K562 (cell line): ENCODE data around the gene NDUFS8. TPM values are rescaled to one million over a fixed set of nuclear protein-coding genes. Genes with fewer than 3 reads are reported as not detected.

Source experiments
- ATAC-seq: fragments of 200-7000 bp; cut with Tn5 transposase; 3 replicates; pipeline ENCODE4 v1.9.1; 2020; ENCODE audit warnings: moderate library complexity
- BruUV-seq: library from RNA; stranded (reverse); fragments of 400-500 nt; replicated peaks from 2 replicates; lab custom pipeline; 2021; lab: Mats Ljungman, UMichigan
- CTCF ChIA-PET: fragments of 300-600 bp; formaldehyde crosslinking; extraction: SDS; loops from one replicate; lab custom pipeline; 2021; ENCODE audit warnings: low intra/inter-chr PET ratio; lab: Yijun Ruan, JAX
- POLR2A ChIA-PET: fragments of 300-600, 350-650 bp; sonication (Branson Sonifier 250); formaldehyde crosslinking; extraction: SDS; loops from one replicate; lab custom pipeline; 2021; ENCODE audit warnings: antibody characterized with exemption, inconsistent platforms; lab: Yijun Ruan, JAX
- DNase-seq, 4 experiments: peaks; one replicate each; pipeline versions ENCODE4 v3.0.0 to v3.0.0-alpha.2; 2011 to 2018; ENCODE audit warnings: low spot score in 3 of 4, mixed read lengths in 3 of 4; ENCODE audit errors: extremely low read depth in 1 of 4
- FAIRE-seq: peaks from 2 replicates; lab custom pipeline; 2011; peaks lifted over from hg19 to GRCh38; lab: Jason Lieb, UNC
- H2AFZ ChIP-seq: 2 replicates; pipeline ENCODE4 v1.6.0; 2011; ENCODE audit warnings: low read depth, low read length, control low read depth, inconsistent platforms
- H3K27ac ChIP-seq: fragments of 200-600 bp; 3 replicates; pipeline ENCODE4 v1.8.0; 2011; ENCODE audit warnings: low read depth, mild to moderate bottlenecking, control low read depth, inconsistent platforms, low read length, moderate library complexity, mixed read lengths; ENCODE audit errors: extremely low read depth
- H3K27me3 ChIP-seq, 2 experiments: fragments of 300-600 bp in 1 of 2; 2 replicates in 1 of 2; 3 replicates in 1 of 2; pipeline versions ENCODE4 v1.6.0 to v1.8.0; 2011; ENCODE audit warnings: inconsistent platforms in 2 of 2, low read length in 2 of 2, mild to moderate bottlenecking in 1 of 2, mixed read lengths in 1 of 2, moderate library complexity in 1 of 2; ENCODE audit not compliant: control insufficient read depth in 2 of 2, insufficient read depth in 2 of 2
- H3K36me3 ChIP-seq: fragments of 300-600 bp; 3 replicates; pipeline ENCODE4 v1.8.0; 2011; ENCODE audit warnings: mild to moderate bottlenecking, low read length, inconsistent platforms; ENCODE audit not compliant: control insufficient read depth, insufficient read depth
- H3K4me1 ChIP-seq, 2 experiments: fragments of 200-600 bp in 1 of 2; replicated peaks in 1 of 2; 2 replicates in 1 of 2; 3 replicates in 1 of 2; pipeline versions ENCODE4 v1.5.1 to v1.8.0; 2011; ENCODE audit warnings: inconsistent platforms in 2 of 2, low read length in 2 of 2, mild to moderate bottlenecking in 1 of 2, mixed read lengths in 1 of 2, moderate library complexity in 1 of 2; ENCODE audit not compliant: control insufficient read depth in 2 of 2, insufficient read depth in 2 of 2
- H3K4me2 ChIP-seq: 2 replicates; pipeline ENCODE4 v1.6.1; 2011; ENCODE audit warnings: low read length, control low read depth, inconsistent platforms, mixed read lengths; ENCODE audit not compliant: insufficient read depth
- H3K4me3 ChIP-seq: fragments of 200-600 bp; sonication (generic), shearing (Covaris generic); 2 replicates; pipeline ENCODE4 v1.5.1; 2016; ENCODE audit warnings: control low read depth, inconsistent platforms
- H3K79me2 ChIP-seq: fragments of 200-600 bp; 3 replicates; pipeline ENCODE4 v1.8.0; 2011; ENCODE audit warnings: low read length, inconsistent platforms; ENCODE audit not compliant: control insufficient read depth, insufficient read depth
- H3K9ac ChIP-seq, 2 experiments: 2 replicates each; pipeline versions ENCODE4 v1.6.0 to v1.6.1; 2011; ENCODE audit warnings: low read depth in 2 of 2, low read length in 2 of 2, control low read depth in 1 of 2, inconsistent platforms in 1 of 2, mild to moderate bottlenecking in 1 of 2, mixed read lengths in 1 of 2; ENCODE audit not compliant: insufficient read depth in 1 of 2
- H3K9me1 ChIP-seq: one replicate; pipeline ENCODE4 v1.6.0; 2011; ENCODE audit warnings: inconsistent platforms, mild to moderate bottlenecking, low read length, moderate library complexity; ENCODE audit not compliant: control insufficient read depth, insufficient read depth
- H3K9me3 ChIP-seq: replicated peaks from 2 replicates; pipeline ENCODE4 v1.5.1; 2011; ENCODE audit warnings: low read depth, low read length, inconsistent platforms; ENCODE audit not compliant: control insufficient read depth, insufficient read depth
- H4K20me1 ChIP-seq: replicated peaks from 2 replicates; pipeline ENCODE4 v1.6.1; 2011; ENCODE audit warnings: low read length, inconsistent platforms, mixed read lengths; ENCODE audit not compliant: control insufficient read depth, insufficient read depth
- BDP1 ChIP-seq: IDR thresholded peaks from 3 replicates; pipeline ENCODE4 v1.6.1; 2011; ENCODE audit not compliant: insufficient read length, insufficient read depth
- JUNB ChIP-seq: fragments of 450-650 bp; formaldehyde crosslinking; conservative IDR thresholded peaks from 2 replicates; pipeline ENCODE4 v1.4.0; 2020; ENCODE audit warnings: mild to moderate bottlenecking
- LARP7 ChIP-seq: fragments of 450-650 bp; IDR thresholded peaks from 2 replicates; pipeline ENCODE4 v1.6.1; 2016
- MCM5 ChIP-seq: fragments of 450-650 bp; IDR thresholded peaks from 2 replicates; pipeline ENCODE4 v1.6.1; 2016; ENCODE audit warnings: low read depth
- MLLT1 ChIP-seq, 2 experiments: fragments of 450-650 bp; IDR thresholded peaks; 2 replicates each; pipeline ENCODE4 v1.6.1; 2016
- SREBF1 ChIP-seq: fragments of 150-350 bp; IDR thresholded peaks from 2 replicates; pipeline ENCODE4 v1.6.1; 2014; ENCODE audit warnings: antibody characterized with exemption, low read depth, low read length, borderline replicate concordance
- WGBS: fragments of 100-300 bp; shearing (Covaris generic); methylation state at CpG from one replicate; pipeline ENCODE4 v1.1.6; 2016; ENCODE audit warnings: low coverage, mixed read lengths; ENCODE audit not compliant: insufficient coverage; ENCODE audit errors: missing lambda C conversion rate; 5-methylcytosine and 5-hydroxymethylcytosine counted together
- in situ Hi-C: fragments of 300-500 bp; cut with MboI; formaldehyde crosslinking; loops from 4 replicates; pipeline ENCODE4 v1.15.0; 2018; ENCODE audit warnings: inconsistent platforms, mixed read lengths
- intact Hi-C: fragments of 100-400 bp; cut with micrococcal nuclease; formaldehyde crosslinking; loops from 2 replicates; pipeline ENCODE4 v1.14.2; 2022
- polyA plus RNA-seq, 8 experiments: library from polyadenylated mRNA; depleted of rRNA in 4 of 8; stranded (reverse) in 5 of 8; unstranded in 3 of 8; fragments of >200 nt; fragmentation: Nextera tagmentation in 2 of 8; fragmentation: Illumina TruSeq in 1 of 8; extraction: Ambion mirVana in 2 of 8; extraction: Trizol in 1 of 8; gene quantifications; 2 replicates each; pipeline versions ENCODE4 v1.2.1 to v1.2.3, GENCODE V29; 2011 to 2014; ENCODE audit warnings: inconsistent platforms in 1 of 8, missing spikeins in 1 of 8
- total RNA-seq, 7 experiments: library from RNA; depleted of rRNA in 6 of 7; stranded (reverse); fragments of >200 nt in 6 of 7; fragmentation: Illumina TruSeq in 2 of 7; extraction: Trizol in 2 of 7; gene quantifications; 2 replicates each; pipeline versions ENCODE4 v1.2.1 to v1.2.3, GENCODE V29; 2011 to 2021; ENCODE audit warnings: low replicate concordance in 1 of 7
- TF ChIP-seq, protein P1 (sequence below): fragments of 450-650 bp; IDR thresholded peaks from 2 replicates; pipeline ENCODE4 v1.6.1; 2016
- TF ChIP-seq, protein P2 (sequence below): fragments of 450-650 bp; IDR thresholded peaks from 2 replicates; pipeline ENCODE4 v1.6.1; 2014; ENCODE audit warnings: low read depth, mild to moderate bottlenecking, moderate library complexity, borderline replicate concordance
- TF ChIP-seq, protein P3 (sequence below): sonication (generic); formaldehyde crosslinking; IDR thresholded peaks from 2 replicates; pipeline ENCODE4 v1.8.1; 2022; ENCODE audit warnings: missing genetic modification reagents

Gene NDUFS8
- total and polyA plus RNA-seq, 9 of the 15 experiments (the other 6 are each of a cell fraction or from before 2014, with no cell fraction given), result 36.5 to 351 (median 101) TPM

GRCh38 chr11:68061508-68061907 is 31.0 kb downstream of the NDUFS8 start:
- Histone ChIP-seq H3K9ac (no peak overlapping the region), H3K4me1 (no peaks in the 10 kb centered on the region), H4K20me1 (no peaks in the 10 kb centered on the region), H3K27me3 (no peaks in the 10 kb centered on the region), H3K4me2 (no peak overlapping the region), H3K9me1 (no peaks in the 10 kb centered on the region), H3K36me3 (peaks cover 69% of the 10 kb centered on the region), H2AFZ (no peak overlapping the region), H3K4me3 (no peak overlapping the region), H3K79me2 (no peaks in the 10 kb centered on the region), H3K9me3 (no peaks in the 10 kb centered on the region), H3K27ac (no peak overlapping the region)
- TF ChIP-seq, protein P1, sequence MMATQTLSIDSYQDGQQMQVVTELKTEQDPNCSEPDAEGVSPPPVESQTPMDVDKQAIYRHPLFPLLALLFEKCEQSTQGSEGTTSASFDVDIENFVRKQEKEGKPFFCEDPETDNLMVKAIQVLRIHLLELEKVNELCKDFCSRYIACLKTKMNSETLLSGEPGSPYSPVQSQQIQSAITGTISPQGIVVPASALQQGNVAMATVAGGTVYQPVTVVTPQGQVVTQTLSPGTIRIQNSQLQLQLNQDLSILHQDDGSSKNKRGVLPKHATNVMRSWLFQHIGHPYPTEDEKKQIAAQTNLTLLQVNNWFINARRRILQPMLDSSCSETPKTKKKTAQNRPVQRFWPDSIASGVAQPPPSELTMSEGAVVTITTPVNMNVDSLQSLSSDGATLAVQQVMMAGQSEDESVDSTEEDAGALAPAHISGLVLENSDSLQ, result no peak
- TF ChIP-seq BDP1 (no peak), SREBF1 (no peak), JUNB (CRISPR knock-in tag) (no peak), LARP7 (no peak), MLLT1 (IDR thresholded peaks at IDR 0.05) (no peak), MCM5 (no peak)
- TF ChIP-seq, protein P2, sequence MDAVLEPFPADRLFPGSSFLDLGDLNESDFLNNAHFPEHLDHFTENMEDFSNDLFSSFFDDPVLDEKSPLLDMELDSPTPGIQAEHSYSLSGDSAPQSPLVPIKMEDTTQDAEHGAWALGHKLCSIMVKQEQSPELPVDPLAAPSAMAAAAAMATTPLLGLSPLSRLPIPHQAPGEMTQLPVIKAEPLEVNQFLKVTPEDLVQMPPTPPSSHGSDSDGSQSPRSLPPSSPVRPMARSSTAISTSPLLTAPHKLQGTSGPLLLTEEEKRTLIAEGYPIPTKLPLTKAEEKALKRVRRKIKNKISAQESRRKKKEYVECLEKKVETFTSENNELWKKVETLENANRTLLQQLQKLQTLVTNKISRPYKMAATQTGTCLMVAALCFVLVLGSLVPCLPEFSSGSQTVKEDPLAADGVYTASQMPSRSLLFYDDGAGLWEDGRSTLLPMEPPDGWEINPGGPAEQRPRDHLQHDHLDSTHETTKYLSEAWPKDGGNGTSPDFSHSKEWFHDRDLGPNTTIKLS, result no peak
- TF ChIP-seq, protein P3, sequence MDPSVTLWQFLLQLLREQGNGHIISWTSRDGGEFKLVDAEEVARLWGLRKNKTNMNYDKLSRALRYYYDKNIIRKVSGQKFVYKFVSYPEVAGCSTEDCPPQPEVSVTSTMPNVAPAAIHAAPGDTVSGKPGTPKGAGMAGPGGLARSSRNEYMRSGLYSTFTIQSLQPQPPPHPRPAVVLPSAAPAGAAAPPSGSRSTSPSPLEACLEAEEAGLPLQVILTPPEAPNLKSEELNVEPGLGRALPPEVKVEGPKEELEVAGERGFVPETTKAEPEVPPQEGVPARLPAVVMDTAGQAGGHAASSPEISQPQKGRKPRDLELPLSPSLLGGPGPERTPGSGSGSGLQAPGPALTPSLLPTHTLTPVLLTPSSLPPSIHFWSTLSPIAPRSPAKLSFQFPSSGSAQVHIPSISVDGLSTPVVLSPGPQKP (CRISPR knock-in tag), result no peak
- no peak for FAIRE-seq
- WGBS, result 97% methylated on average over 7 of the region's 7 CpGs
- DNase-seq, result no peak
- no peak for ATAC-seq
- no TSS peak for BruUV-seq
- intact Hi-C loops, result no loop called here
- in situ Hi-C loops, result no loop called here
- CTCF ChIA-PET, result no interaction called here
- POLR2A ChIA-PET, result no interaction called here
